Dedifferentiated amniotic fluid mesenchymal stem cell (primary cell): Measurements from ENCODE around the gene DPYD.
A peak's percentile ranks its signal among the peaks of the same experiment; 100 is the strongest.

ENCODE experiments used
- DNase-seq: peaks from one replicate; pipeline ENCODE4 v3.0.0-alpha.2; 2016; ENCODE audit errors: extremely low spot score

Gene DPYD

DNA sequence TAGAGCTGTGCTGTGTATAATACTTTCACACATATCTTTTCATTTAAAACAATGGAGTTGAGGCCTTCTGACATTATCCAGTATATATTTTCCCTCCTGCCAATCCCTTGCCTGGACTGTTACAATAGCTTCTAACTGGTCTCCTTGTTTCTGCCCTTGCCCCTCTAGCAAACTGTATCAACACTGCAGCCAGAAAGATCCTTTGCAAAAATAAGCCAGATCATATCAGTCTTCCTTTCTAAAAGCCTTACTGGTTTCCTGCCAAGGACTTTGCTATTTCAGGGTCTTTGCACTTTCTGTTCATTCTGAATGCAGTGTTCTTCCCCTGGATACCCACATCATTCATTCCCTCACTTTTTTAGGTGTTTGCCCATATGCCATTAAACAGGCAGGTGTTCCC lies 829.2 kb downstream of the DPYD start:
- no peak for DNase-seq

DNA sequence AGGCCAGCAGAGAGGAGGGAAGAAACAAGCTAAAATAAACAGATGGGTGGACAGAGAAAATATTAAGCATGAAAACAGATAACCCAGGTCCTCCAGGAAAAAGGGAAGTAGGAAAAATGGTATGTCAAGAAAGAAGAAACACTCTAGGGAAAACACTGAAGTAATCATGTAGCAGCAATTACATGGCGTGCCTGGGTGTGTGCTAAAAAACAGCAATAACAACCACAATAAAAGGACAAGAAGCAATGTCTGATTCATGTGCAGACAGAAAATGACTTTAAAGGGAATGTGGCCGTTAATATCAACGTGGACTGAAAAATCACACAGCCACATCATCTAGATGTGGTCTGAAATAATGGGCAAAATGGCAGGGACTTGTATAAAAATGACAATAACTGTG lies 829.6 kb downstream of the DPYD start:
- DNase-seq: no peak

DNA sequence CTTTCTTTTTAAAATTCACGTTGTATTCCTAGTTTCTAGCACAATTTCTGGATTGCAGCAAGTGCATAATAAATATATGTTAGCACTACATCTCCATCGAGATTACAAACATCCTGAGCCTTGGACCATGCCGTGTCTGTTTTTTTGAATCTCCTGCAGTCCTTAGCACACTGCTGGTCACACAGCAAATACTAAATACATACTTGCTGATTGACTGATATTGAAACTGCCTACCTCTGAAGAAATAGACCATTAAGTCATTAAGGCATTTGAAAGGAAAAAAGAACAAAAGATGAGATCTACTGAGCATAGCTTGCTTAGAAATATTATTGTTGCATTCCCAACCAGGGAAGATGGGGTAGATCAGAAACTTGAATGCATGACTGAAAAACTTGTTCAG lies 830.1 kb downstream of the DPYD start:
- DNase-seq: no peak

DNA sequence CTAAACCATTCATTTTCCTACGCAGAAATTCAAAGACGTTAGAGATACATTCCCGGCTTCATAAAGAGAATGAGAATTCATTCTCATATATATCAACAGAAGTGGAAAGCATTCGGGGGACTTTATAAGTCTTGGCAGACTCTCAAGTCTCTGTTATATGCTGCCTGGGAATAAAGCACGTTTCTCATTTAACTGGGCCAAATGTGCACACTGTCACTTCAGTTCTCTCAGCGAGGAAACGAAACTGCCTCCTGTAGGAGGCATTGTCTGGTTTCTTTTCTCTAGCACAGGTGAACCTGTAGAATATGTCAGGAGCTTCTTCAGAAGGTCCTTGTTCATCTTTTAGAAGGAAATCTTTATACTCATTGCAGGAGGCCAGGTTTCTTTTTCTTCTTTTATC lies 831.7 kb downstream of the DPYD start:
- DNase-seq: no peak

DNA sequence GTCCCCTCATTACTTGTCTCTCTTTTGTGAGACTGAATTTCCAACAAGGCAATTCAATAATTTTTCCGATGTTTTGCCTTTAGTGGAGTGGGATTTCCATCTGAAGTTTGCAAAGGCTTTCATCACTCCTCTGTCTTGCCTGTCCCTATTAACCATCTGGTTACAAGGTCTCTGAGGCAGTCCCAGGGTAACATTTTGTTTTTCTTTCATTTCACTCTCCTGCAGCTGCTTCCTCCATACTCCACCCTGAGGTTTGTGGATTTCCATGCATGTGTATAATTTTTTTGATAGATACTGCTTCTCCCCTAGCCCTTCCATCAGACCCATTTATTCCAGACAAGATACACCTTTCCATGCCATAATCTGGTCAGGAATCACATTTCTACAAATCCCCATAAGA lies 832.4 kb downstream of the DPYD start:
- no peak for DNase-seq

DNA sequence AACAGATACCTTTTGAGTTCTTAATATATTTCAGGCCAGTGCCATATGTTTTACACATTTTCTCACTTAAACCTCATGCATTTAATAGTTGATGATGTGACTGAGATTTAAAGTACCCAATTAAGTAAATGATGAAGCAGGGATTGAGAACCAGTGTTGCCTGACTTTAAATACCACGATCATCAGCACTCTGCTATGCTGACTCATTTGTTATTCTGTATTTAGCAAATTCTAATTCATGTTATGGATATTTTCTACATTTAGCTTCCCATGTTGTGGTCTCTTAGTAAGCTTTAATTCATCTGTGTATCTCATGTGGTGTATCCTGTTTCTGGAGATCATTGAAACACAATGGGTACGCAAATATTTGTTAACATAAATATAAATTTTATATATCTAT lies 836.3 kb downstream of the DPYD start:
- DNase-seq: no peak

DNA sequence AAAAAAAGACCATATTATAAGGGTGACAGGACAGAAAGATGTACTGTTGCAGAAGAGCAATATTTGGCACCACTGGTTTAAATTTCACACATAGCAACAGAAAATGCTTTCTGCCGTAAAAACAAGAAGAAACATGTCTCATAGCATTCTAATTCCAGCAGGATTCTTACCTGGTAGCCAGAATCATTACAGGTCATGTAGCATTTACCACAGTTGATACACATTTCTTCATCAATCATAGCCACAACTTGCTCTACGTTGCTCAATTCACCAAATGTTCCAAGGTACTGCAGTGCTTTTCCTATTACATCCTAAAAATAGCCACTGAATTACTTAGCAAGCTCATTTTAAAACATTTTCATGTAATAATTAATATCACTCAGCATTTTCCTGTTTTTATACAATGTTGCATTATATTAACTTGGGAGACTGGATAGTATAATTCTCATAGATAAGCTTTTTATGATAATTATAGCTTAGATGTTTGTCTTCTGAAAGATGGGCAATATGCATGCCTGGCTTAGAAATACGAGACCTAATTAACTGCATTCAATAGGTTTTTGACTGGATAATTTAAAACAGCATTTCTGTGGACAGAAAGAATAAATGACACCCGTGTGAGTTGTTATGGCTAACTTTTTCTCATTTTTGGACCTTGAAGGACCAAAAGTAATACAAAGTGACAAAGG lies 838.5 kb downstream of the DPYD start:
- DNase-seq: no peak

DNA sequence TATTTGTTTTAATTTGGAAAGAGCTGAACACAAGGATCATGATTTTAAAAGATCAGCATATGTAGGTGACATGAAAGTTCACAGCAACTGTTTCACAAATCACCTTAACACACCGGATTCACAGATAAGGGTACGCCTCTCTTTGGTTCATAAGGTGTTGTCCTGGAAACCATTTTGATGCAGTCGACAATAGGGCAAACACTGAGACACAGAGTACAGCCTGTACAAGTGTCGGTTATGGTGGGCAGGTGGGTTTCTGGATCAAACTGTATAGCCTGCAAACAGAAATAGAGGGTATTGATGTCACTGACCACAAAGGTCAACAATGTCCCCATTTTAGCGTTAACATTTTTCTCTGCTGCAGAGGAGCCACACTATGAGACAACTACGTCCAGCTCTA lies 842.0 kb downstream of the DPYD start:
- no peak for DNase-seq

DNA sequence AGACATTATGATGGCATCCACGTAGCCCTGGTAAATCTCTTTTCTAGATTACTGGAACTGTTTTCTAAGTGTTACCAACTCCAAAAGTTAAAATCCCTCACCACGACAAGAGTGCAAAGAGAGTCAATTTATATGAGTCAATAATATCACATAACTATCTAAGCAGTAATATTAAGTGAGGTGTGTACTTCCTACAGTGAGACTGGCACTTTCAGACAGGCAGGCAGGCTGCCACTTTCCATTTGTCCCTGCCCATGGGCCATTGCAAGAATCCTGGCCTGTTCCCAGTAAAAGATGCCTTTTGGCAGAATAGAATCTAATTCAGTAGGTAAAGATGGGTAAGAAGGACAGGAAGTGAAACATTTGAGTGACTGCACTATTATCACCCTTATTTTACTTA lies 843.6 kb downstream of the DPYD start:
- no peak for DNase-seq

DNA sequence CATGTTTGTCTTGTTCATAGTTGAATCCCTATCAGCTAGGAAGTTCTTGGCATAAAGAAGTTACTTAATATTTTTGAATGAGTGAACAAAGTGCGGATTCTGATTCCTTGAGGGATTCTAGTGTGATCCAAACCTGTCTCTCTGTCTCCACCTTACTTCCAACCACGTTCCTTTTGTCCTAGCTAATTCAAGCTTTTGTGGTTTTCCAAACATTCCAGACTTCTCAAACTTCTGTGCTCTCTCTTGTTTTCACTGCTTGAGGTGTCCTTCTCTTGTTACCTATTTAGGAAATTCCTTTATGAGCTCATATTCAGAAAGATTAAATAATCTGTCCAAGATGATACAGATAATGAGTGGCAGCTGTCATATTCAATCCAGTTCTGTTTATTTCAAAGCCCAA lies 846.1 kb downstream of the DPYD start:
- no peak for DNase-seq

DNA sequence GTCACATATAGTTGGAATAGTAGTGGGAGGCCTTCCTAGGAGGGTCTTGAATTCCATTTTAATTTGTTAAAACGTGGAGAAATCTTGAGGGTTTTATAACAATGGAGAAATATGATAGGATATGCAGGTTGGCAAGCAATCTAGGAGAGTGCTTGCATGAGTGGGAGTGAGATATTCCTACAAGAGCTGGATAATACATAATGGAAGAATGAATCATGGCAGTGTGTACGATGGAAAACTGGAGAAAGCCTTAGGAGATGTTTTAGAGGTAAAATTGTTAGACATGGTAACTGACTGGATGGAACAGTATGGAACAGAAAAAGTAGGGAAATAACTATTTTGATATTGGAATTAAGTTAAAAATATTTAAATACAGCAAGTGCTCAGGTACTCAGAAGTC lies 846.9 kb downstream of the DPYD start:
- DNase-seq: no peak

DNA sequence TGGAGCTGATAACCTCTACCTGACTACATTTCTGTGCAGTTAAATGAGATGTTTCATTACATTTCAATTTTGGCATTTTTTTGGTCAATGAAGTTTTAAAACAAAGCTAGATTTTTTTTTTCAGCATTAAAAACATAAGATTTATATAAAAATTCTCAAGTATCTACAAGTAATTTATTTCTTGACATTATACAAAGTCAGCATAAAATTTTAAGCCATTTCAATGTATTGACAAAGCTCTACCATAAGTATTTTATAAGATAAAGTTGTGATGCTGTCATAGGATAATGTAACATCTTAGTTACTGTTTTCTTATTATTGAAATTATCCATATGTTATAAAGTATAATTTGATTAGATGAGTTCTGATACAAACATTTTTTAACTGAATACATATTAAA lies 847.7 kb downstream of the DPYD start:
- no peak for DNase-seq

DNA sequence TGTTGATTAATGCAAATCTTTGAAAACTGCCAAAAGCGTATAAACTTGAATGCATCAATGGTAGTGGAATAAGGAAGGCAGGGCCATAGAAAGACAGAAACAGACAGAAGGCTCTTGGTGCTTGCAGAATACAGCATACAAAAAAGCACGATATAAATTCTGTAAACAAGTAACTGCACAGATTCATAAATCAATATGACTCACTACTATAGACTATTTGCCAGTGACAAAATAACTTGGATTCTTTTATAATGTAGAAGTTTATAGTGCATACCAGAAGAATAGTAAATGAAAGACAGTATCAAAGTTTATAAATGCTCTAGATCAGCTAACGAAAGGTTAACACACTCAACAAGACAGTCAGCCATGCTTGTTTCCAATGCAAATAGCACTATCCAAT lies 849.7 kb downstream of the DPYD start:
- no peak for DNase-seq

DNA sequence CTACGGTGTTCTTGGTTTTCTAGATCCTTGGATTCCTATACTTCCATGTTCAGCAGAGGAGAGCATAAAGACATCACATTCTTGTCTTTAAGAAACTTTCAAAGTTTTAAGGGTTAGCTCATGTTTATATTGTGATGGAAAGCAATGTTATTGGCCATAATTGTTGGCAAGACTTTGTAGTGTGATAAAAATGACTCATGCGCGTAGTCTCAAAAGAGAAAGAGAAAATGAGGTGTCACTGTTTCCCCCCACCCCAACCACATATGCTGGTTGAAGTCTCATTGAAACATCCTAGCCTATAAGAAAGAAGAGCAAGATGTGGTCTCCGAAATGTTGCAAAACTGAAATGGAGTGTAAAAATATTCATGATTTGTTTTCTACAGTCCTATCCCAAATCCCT lies 850.5 kb downstream of the DPYD start:
- no peak for DNase-seq

DNA sequence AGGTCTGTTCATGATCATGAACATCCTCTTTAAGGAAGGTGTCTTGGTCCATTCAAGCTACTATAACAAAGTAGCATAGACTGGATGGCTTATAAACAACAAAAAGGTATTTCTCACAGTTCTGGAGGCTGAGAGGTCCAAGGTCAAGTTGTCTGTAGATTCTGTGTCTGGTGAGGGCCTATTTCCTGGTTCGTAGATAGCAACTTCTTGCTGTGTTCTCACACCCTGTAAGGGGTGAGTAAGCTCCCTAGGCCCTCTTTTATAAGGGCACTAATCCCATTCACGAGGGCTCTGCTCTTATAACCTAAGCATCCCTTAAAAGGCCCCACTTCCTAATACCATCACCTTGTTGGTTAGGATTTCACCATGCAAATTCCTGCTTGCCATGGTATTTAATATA lies 851.5 kb downstream of the DPYD start:
- DNase-seq: no peak

DNA sequence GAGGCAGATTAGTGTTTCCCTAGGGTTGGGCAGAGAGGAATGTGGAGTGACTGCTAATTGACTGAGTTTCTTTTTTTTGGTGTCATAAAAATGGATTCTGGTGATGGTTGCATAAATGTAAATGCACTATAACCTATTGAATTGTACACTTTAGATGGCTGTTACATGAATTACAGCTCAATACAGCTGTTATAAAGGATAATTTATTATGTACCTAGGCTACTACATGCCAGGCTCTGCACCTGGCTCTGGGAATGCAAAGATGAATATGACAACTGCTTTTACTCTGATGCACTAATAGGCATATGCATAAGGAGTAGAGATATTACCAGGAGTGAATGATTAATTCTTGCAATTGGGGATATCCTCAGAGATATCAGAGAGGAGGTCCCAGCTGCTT lies 854.0 kb downstream of the DPYD start:
- DNase-seq: no peak

DNA sequence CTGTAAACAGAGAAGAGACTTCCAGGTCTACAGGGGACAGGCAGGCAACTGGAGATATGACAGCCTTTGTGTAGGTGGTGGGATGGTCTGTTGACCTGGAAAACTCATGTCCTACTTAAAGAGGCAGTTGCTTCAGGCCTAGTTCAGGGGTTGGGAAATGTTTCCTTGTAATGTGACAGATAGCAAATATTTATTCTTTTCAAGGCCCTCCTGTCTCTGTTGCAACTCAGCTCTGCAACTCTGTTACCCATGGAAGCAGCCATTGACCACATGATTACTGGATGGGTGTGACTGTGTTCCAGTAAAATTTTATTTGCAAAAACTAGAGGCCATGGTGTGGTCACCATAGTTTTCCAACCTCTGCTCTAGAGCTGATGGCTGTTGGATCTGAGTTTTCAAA lies 857.3 kb downstream of the DPYD start:
- DNase-seq: no peak

DNA sequence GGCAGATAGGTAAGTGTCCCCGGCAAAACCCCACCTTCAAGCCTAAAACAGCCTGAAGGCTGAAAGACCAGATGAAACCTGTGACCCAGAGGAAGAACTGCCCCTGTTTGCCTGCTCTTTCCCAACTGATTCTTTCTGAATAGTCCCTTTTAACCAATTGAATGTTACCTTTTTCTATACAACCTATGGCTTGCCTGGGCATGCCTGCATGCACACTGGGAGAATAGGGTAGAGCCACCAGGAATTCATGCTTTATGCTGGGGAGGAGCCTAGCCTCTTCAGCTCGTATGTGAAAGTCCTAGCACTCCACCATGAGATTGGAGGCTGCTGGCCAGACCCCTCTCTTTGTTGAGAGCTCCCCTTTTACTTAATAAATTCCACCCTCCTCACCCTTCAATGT lies 859.2 kb downstream of the DPYD start:
- no peak for DNase-seq

DNA sequence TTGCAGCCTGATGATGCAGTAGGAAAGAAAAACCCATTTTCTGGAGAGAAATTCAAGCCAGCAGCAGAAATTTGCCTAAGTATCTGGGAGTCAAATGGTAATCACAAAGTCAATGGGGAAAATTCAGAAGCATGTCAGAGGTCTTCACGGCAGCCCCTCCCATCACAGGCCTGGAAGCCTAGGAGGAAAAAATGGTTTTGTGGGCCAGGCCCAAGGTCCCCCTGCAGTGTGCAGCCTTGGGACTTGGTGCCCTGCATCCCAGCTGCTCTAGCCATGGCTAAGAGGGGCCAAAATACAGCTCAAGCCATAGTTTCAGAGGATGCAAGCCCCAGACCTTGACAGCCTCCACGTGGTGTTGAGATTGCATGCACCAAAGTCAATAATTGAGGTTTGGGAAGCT lies 864.4 kb downstream of the DPYD start:
- DNase-seq: no peak

DNA sequence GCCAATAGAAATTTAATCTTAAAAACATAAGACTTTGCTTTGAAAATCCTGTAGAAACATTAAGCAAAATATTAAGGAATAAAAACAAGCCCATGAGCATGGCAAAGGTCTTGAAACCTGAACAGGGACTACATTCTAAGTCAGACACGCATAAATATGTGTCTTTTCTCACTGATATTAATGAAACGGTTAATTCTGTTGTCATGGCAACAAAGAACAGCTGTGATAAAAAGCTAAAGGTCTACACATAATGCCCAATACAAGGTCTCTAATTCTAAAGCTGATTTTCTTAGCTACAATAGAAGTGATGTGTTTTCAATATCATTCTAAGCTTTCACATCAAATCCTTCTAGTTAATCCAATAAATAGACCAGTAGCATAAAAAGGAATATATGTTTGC lies 867.6 kb downstream of the DPYD start:
- no peak for DNase-seq

DNA sequence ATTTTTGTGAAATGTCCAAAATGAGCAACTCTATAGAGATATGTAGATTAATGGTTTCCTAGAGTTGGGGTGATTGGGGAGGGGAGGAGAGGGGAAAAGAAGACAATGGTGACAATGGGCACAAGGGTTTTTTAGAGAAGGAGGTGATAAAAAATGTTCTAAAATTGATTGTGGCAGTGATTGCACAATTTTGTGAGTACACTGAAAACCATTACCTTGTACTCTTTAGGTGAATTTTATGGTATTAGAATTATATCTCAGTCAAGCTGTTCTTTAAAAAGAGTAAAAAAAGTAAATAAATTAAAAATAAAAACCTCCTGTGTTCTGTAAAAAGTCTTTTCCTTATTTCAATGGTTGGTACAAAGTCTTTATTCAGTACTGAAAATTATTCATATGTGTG lies 869.0 kb downstream of the DPYD start:
- no peak for DNase-seq

DNA sequence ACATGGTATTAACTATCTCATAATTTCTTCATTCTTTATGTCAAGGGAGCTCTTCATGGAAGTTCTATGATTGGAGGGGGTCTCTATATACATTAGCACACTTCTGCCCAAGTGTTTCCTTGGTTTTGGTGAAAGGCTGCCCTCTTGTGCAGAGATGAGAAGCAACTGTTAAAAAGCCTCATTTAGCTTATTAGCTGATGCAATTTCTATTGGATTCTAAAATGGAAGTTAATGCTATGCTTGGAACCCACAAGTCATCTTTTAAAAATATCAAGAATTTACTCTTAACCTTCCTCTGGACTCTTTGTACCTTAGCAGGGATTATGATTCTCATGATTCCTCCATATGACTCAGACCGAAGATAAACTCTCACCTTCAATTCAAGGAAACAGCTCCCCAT lies 870.3 kb downstream of the DPYD start:
- no peak for DNase-seq

DNA sequence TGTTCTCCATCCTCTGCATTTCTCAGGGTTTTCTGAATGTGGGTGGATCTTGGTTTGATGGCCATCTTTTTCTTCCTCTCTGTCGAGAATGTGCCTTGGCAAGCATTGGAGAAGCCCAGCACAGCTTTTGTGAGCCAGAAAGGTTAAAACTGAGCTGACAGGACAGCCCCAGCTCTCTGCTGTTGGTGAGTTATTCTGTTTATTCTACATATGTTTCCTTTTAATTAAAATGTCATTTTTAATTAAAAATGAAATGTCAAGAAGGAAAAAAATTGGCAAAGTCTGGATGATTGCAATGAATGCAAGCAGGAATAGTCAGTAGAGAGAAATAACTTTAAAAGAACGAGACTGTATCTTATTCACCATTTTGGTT lies 873.4 kb downstream of the DPYD start:
- DNase-seq: peak; percentile 50

DNA sequence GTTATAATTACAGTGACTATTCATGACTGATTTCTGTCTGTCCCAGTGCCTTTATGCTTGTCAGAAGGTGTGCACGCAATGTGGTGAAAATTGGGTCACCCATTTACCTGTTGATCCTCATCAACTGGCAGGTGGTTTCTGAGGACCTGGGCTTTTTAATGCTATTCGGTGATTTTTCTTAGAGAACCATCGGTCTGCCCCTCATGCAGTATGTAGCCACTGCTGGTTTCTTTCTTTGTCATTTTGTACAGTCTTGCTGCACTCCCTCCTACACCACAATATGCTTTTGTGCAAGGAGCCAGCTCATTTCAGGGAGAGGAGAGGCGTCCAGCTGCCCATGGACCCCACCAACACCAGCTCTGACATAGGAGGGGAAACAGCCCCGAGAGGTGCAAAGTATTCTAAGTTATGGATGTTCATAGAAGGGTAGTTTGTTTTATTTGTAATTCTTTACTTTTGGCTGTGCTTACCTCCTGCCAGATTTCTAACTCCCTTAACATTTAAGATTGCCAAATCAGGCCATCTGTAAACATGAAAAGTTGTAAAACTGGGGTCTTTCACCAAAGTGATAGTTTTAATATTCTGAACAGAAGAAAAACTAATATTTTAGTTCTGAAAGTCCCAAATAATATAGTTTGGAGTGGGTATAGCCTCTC lies 873.9 kb downstream of the DPYD start:
- DNase-seq: no peak
